ENCODE results near the gene NAGLU.
A peak's percentile ranks its signal among the peaks of the same experiment; 100 is the strongest.
"Not testable (repeated sequence)": the region's sequence is repeated elsewhere in the genome, so short reads cannot be mapped to it uniquely, and the experiment has no call there.

NAGLU gene

DNA sequence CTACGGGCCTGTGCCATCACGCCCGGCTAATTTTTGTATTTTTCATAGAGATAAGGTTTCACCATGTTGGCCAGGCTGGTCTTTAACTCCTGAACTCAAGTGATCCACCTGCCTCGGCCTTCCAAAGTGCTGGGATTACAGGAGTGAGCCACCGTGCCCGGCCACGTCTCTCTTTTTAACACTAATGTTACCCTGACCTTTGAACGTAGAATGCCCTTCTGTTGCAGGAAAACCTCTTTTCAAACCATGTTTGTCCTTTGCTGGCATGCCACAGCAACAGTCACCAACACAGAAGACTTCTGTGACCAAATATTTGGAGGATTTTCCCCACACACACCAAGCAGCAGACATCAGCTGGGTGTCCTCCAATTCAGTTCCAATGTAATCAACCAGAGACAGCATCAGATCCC lies 8.8 kb downstream of the NAGLU start:
- no peak for DNase-seq (ENCODE audit: low read depth in 1 of 2, low spot score in 1 of 2)

DNA sequence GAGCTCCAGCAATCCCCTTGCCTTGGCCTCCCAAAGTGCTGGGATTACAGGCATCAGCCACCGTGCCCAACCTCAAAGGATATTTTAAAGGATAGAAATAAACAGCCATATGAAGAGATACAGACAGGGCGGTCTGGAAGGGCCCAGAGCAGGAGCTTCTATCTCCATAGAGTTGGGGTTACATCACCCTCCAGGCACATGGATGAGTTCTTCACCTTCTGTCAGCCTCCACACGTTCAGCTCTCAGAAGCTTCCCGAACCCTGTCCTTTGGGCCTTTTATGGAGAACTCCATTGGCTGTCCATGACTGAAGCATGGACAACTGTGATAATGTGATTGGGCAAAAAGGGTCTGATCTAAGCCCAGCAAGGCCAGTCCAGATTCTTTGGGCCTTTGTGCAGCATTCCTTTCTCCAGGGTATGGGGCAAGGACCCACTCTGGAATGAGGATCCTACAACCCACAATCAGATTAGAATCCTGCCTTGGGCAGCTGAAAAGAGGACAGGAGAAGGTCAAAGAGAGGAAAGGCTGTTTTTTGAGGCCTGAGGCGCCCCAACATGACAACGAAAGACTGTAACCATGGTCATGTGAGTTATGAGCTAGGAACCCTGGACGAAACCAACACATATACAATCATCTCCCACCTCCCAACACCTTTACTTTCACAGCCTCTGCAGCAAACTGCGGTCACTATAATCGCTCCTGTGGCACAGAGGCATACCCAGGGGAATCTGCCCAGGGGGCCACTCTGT lies 9.9 kb downstream of the NAGLU start:
- not testable (repeated sequence) for DNase-seq (ENCODE audit: low read depth in 1 of 2, low spot score in 1 of 2)

DNA sequence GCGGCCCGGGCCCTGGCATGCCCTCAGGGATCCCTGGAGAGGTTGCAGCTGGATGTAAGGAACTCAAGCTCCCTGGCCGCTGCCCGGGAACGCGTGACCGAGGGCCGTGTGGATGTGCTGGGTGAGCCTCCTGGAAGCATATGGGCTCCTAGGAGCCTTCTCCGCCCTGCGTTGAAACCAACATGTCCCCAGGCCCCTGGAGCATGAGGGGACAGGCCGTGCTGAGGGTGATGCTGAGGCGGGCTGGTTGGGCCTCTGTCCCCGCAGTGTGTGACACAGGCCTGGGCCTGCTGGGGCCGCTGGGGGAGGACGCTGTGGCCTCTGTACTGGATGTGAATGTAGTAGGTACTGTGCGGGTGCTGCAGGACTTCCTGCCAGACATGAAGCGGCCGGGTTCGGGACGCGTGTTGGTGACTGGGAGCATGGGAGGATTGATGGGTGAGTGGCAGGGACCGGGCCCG lies 11.0 kb downstream of the NAGLU start:
- DNase-seq (ENCODE audit: low read depth in 1 of 2, low spot score in 1 of 2) = no peak

DNA sequence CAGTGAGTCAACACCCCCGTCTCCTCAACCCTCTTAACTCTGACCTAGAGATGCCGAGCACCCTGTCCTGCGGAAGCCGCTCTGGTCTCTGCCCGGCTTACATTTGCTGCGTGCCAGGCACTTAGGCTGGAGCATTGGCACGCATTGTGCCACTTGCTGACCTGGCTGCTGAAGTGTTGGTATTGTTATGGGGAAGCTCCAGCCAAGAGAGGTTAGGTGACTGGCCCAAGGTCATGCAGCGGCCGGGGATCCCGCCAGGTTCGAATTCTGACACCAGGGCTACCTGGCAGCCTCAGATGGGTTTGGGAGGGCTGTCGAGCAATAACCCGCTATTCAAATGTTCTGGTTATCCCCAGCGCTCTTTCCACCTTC lies 11.6 kb downstream of the NAGLU start:
- DNase-seq (ENCODE audit: low read depth in 1 of 2, low spot score in 1 of 2) = no peak

DNA sequence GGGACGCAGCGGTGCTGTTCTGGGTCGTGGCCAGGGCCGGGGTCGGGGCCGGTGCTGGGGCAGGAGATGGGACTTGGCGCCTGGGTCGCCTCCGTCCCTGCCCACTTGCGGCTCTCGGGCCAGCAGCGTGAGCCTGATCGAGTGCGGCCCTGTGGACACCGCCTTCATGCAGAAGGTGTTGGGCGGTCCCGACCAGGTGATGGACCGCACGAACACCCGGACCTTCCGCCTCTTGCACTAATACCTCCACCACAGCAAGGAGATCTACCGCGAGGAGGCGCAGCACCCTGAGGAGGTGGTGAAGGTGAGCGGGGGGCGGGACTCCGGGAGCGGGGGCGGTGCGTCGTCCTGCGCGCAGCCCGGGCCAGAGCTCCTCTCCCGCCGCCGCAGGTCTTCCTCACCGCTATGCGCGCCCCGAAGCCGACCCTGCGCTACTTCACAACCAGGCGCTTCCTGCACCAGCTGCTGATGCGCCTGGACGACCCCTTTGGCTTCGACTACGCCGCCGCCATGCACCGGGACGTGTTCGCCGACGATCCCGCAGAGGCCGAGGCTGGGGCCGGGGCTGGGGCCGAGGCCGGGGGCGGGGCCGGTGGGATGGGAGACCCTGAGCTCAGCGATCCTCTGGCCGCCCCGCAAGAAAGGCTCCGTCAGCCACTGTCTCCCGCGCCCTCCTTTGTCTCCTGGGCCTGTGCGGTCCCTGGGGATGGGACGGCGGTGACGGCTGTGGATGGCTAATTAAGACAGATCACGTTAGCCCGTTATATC lies 12.2 kb downstream of the NAGLU start:
- peak in 1 of 2 donors; percentile 64 for DNase-seq (ENCODE audit: low read depth in 1 of 2, low spot score in 1 of 2)

DNA sequence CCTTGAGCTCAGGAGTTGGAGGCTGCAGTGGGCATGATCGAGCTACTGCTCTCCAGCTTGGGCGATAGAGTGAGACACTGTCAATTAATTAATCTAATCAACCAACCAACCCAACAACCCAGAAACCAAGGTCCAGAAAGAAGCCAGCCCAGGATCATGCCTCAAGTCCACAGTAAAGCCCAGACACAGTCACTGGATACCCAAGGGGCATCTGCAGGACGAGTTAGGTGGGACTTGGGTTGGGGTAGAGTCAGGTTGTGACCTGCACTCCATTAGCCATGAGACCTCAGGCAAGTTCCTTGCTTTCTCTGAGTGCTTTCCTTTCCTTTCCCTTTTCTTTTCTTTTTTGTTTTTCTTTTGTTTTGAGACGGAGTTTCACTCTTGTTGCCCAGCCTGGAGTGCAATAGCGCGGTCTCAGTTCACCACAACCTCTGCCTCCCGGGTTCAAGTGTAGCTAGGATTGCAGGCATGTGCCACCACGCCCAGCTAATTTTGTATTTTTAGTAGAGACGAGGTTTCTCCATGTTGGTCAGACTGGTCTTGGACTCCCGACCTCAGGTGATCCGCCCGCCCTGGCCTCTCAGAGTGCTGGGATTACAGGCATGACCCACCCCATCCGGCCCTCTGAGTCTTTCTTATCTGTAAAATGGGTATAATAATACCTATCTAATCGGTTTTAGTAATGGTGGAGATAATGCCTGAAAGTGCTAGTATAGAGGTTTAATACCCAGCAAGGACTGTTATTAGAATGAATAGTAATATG lies 13.1 kb downstream of the NAGLU start:
- no peak for DNase-seq (ENCODE audit: low read depth in 1 of 2, low spot score in 1 of 2)

DNA sequence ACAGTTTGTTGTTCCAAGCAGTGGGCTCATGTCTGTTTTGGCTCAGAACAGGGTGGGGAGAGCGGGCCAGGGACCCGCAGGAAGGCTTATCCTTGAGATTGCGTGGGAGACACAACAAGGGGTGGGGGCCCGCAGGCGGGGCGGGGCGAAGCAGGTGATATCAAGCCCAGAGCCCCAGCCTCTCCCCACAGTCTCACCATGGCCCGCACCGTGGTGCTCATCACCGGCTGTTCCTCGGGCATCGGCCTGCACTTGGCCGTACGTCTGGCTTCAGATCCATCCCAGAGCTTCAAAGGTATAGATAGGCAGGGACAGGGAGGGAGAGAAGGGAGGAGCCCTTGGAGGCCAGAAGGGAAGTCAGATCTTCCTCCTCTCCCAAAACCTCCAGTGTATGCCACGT lies 16.7 kb downstream of the NAGLU start, which contains the start of gene HSD17B1:
HSD17B1 (plus strand) TSS at position 188 of the 400 bp plus-strand sequence; CDS start at position 199, 11 bp downstream.
- DNase-seq (ENCODE audit: low read depth in 1 of 2, low spot score in 1 of 2) = not testable (repeated sequence)

DNA sequence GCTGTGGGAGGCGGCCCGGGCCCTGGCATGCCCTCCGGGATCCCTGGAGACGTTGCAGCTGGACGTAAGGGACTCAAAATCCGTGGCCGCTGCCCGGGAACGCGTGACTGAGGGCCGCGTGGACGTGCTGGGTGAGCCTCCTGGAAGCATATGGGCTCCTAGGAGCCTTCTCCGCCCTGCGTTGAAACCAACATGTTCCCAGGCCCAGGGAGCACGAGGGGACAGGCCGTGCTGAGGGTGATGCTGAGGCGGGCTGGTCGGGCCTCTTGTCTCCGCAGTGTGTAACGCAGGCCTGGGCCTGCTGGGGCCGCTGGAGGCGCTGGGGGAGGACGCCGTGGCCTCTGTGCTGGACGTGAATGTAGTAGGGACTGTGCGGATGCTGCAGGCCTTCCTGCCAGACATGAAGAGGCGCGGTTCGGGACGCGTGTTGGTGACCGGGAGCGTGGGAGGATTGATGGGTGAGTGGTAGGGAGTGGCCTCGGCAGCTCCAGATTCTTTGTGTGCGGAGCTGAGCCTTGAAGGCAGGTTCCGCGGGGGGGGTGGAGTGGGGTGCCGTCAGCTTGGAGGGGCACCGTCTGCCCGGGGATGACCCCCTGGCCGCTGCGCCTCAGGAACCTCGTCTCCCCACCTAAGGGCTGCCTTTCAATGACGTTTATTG lies 17.2 kb downstream of the NAGLU start:
- DNase-seq (ENCODE audit: low read depth in 1 of 2, low spot score in 1 of 2) = no peak

DNA sequence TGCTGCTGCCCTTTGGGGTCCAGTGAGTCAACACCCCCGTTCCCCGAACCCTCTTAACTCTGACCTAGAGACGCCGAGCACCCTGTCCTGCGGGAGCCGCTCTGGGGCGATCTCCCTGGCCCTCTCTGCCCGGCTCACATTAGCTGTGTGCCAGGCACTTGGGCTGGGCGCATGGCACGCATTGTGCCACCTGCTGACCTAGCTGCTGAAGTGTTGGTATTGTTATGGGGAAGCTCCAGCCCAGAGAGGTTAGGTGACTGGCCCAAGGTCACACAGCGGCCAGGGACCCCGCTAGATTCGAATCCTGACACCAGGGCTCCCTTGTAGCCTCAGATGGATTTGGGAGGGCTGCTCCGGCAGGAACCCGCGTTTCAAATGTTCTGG lies 17.8 kb downstream of the NAGLU start:
- no peak for DNase-seq (ENCODE audit: low read depth in 1 of 2, low spot score in 1 of 2)

DNA sequence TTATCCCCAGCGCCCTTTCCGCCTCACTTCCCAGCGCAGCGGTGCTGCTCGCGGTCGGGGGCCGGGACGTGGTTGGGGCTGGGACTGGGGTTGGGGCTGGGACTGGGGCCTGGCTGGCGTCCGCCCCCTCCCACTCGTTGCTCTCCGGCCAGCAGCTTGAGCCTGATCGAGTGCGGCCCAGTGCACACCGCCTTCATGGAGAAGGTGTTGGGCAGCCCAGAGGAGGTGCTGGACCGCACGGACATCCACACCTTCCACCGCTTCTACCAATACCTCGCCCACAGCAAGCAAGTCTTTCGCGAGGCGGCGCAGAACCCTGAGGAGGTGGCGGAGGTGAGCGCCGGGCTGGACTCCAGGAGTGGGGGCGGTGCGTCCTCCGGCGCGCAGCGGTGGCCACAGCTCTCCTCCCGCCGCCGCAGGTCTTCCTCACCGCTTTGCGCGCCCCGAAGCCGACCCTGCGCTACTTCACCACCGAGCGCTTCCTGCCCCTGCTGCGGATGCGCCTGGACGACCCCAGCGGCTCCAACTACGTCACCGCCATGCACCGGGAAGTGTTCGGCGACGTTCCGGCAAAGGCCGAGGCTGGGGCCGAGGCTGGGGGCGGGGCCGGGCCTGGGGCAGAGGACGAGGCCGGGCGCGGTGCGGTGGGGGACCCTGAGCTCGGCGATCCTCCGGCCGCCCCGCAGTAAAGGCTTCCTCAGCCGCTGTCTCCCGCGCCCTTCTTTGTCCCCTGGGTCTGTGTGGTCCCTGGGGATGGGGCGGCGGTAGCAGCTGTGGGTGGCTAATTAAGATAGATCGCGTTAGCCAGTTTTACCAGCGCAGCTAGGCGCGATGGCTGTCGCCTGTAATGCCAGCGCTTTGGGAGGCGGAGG lies 18.4 kb downstream of the NAGLU start:
- no peak for DNase-seq (ENCODE audit: low read depth in 1 of 2, low spot score in 1 of 2)

DNA sequence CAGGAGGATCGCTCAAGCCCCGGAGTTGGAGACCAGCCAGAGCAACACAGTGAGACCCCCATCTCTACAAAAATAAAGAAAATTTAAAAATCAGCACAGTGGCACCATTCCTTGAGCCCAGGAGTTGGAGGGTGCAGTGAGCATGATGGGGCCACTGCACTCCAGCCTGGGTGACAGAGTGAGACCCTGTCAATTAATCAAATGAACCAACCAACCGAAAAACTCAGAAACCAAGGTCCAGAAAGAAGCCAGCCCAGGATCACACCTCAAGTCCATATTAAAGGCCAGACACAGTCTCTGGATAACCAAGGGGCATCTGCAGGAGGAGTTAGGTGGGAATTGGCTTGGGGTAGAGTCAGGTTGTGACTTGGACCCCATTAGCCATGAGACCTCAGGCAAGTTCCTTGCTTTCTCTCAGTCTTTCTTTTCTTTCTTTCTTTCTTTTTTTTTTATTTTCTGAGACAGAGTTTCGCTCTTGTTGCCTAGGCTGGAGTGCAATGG lies 19.1 kb downstream of the NAGLU start:
- no peak for DNase-seq (ENCODE audit: low read depth in 1 of 2, low spot score in 1 of 2)

DNA sequence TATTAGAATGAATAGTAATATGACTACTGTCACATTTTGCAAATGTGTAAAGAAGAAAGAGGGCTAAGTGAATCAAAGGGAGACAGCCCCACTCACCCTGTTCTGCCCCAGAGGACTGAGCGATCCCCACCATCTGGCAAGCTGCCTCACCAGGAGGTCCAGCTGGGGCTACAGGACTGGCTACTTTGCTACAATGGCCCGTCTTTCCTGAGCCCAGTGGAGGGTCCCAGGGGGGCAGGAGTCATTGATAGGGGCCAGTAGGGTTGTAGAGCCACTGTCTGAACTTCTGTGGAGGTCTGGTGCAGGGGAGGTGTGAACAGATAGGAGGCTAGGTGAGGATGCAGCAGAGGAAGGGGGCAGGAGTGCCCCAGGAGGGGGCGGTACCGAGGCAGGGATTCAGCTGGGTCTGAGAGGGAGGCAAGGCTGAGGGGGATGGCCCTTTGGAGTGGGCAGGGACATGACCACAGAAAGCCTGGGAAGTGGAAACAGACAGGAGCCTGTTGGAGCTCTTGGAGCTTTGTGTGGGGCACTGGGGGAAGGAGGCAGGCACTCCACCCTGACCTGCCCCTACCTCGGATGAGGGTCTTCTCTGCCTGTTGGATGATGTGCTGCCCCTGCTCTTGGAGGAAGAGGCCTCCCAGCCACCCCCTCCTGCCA lies 20.0 kb downstream of the NAGLU start:
- DNase-seq (ENCODE audit: low read depth in 1 of 2, low spot score in 1 of 2) = not testable (repeated sequence)

DNA sequence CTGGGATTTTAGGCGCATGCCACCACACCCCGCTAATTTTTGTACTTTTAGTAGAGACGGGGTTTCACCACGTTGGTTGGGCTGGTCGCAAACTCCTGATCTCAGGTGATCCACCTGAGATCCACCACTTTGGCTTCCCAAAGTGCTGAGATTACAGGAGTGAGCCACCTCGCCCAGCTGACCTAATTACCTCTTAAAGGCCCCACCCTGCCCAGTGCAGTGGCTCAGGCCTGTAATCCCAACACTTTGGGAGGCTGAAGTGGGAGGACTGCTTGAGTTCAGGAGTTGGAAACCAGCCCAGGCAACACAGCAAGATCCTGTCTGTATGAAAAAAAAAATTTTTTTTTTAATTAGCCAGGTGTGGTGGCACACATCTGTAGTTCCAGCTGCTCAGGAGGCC lies 23.0 kb downstream of the NAGLU start:
- DNase-seq (ENCODE audit: low read depth in 1 of 2, low spot score in 1 of 2) = no peak

DNA sequence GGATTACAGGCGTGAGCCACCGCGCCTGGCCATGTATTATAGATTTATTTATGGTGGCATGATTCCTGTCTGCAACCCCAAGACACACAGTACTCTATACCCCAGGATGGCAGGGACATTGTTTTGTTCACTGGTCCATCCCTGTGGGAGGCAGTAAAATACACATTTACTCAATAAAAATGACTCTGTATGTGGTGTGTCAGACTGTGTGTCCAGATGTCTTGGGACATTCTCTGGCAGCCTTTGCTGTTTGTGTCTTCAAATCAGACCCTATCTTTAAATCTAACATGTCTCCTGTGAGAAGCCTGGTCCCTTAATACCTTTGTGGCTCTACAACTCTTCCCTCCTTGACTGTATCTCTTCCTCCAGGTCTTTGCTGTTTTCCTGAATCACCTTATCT lies 24.2 kb downstream of the NAGLU start:
- no peak for DNase-seq (ENCODE audit: low read depth in 1 of 2, low spot score in 1 of 2)

DNA sequence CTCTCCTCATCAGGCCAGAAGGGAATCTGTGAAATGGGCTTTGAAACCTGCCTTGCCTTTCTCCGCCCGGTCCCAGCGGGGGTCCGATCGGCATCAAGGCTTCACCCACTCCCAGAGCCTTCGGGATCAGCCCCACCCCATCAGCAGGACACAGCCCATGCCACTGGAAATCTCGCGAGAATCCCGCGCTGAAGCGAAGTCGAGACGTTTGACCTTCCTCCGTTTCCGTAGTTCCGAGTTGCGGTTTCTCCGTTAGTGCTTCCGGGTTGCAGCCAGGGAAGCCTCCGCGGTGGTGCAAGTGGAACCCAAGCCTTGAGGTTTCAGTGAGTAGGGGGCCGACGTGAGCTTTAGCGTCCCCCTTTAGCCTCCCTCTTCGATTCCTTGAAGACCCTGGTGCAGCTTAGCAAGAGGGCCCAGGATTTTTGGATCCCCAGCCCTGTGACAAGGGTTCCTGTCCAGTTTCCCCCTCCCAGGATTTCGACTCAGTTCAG lies 25.9 kb downstream of the NAGLU start, which contains the start of gene COASY:
COASY (plus strand) TSS at position 252 of the 491 bp plus-strand sequence. CDS start 475 bp downstream, outside the sequence.
- peak; percentile 85 to 91 for DNase-seq (ENCODE audit: low read depth in 1 of 2, low spot score in 1 of 2)

DNA sequence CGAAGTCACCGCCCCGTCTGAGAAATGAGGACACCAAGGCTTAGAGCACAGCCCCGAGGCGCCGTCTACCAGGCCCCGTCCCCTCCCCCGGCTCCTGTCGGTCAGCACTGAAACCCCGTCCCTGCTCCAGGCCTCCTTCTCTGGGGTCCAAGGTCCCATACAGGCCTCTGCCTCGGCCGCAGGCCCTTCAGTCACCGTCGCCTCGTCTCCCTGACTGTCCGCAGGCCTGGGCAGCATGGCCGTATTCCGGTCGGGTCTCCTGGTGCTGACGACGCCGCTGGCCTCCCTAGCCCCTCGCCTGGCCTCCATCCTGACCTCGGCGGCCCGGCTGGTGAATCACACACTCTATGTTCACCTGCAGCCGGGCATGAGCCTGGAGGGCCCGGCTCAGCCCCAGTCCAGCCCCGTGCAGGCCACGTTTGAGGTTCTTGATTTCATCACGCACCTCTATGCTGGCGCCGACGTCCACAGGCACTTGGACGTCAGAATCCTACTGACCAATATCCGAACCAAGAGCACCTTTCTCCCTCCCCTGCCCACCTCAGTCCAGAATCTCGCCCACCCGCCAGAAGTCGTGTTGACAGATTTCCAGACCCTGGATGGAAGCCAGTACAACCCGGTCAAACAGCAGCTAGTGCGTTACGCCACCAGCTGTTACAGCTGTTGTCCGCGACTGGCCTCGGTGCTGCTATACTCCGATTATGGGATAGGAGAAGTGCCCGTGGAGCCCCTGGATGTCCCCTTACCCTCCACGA lies 26.5 kb downstream of the NAGLU start:
- no peak for DNase-seq (ENCODE audit: low read depth in 1 of 2, low spot score in 1 of 2)

DNA sequence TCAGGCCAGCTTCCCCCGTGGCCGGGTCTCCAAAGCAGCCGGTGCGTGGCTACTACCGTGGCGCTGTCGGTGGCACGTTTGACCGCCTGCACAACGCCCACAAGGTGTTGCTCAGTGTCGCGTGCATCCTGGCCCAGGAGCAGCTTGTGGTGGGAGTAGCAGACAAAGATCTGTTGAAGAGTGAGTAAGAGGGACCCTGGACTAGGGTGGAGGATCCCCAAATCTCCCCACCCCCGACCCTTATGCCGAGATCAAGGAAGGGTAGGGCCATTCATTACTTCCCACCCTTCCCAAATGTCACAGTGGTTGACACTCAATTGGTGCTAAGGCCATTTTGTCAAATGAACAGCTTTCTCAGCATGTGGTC lies 27.1 kb downstream of the NAGLU start:
- DNase-seq (ENCODE audit: low read depth in 1 of 2, low spot score in 1 of 2) = no peak

DNA sequence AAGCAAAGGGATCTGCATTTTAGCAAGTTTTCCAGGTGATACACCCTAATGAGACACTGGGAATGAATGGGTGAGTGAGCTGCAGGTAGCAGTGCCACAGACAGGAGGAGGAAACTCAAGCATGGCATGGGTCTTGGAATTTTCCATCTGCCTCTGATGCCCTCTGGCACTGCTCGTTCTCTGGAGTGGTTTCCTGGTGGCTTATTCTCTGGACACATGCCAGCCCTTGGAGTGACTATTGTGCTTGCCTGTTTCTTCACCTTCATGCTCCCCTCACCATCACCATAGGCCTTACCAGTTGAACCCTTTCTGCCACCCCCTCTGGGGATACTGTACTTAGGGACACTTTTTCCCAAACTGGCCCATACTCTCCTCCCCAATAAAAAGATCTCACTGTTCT lies 27.5 kb downstream of the NAGLU start:
- no peak for DNase-seq (ENCODE audit: low read depth in 1 of 2, low spot score in 1 of 2)

DNA sequence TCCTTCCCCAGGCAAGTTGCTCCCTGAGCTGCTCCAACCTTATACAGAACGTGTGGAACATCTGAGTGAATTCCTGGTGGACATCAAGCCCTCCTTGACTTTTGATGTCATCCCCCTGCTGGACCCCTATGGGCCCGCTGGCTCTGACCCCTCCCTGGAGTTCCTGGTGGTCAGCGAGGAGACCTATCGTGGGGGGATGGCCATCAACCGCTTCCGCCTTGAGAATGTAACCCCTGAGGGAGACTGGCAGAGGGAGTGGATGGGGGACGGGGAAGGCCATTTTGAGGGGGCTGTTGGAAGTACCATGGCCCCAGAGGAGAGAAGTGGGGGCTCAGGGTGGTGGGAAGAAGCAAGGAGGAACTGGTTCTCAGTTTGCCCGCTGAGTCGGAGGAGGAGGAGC lies 27.9 kb downstream of the NAGLU start:
- DNase-seq (ENCODE audit: low read depth in 1 of 2, low spot score in 1 of 2) = no peak
